Spleen (tissue), 7 donors: Measurements from ENCODE around the gene BIN1.

Experiments
- POLR2AphosphoS5 ChIP-seq, 3 donors: sonication (generic); formaldehyde crosslinking; IDR thresholded peaks; one replicate each; pipeline ENCODE4 v1.5.1; 2017; ENCODE audit warnings: antibody characterized with exemption in 3 of 3
- TF ChIP-seq, protein P1 (sequence below), 11 experiments: fragments of 200-600 bp in 7 of 11; fragments of 450-650 bp in 4 of 11; sonication (generic) in 4 of 11; IDR thresholded peaks in 8 of 11; conservative IDR thresholded peaks in 3 of 11; 1 replicate in 7 of 11; 2 replicates in 4 of 11; pipeline versions ENCODE4 v1.4.0 to v1.8.0; 2016 to 2021; ENCODE audit warnings: antibody characterized with exemption in 11 of 11, inconsistent platforms in 4 of 11, mild to moderate bottlenecking in 1 of 11
- donor health status: DM: no; HTN: no; CAD: no; lungs with moderate emphysema.
- donor health status: DM: no; HTN: no; CAD: no.
- donor health status: DM: no; HTN: no; CAD: no.

DNA sequence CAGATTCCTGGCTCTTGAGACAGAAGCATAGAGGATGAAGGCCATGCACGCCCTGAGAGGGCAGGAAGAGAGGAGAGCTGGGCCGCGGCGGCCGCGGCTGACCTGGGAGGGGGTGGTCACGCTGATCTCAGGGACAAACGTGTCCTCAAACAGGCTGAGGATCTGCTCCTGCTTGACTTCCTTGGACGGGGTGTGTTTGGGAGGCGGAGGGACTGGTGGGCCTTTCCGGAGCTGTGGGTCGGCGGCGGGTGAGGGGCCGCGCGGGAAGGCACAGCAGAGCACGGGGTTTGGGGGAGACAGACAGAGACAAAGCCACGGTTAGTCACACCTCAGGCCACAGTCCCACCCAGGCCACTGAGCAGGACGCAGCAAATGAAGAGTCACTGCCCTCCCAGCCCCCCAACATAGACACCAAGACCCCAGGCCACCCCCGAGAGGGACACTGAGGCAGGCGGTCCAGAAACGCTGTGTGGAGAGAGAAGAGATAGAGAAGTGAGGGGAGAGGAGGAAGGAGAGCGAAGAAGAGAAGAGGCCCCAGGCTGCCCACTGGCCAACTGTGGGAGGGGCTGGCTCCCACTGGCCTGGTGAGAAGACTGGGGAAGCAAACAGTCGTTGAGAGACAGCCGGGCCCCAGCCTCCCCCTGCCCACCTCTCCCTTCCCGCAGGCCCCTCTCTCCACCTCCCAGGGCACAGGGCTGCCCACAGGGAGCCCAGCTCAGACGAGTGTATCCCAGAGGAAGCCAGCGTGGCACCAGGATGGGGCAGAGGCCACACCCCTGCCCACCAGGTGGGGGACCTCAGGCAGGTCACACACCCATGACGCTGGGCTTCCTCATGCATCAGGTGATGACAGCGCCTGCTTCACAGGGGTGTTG, 49.3 kb downstream of the BIN1 start:
- TF ChIP-seq POLR2AphosphoS5 (IDR thresholded peaks at IDR 0.05): no peak
- TF ChIP-seq, protein P1, sequence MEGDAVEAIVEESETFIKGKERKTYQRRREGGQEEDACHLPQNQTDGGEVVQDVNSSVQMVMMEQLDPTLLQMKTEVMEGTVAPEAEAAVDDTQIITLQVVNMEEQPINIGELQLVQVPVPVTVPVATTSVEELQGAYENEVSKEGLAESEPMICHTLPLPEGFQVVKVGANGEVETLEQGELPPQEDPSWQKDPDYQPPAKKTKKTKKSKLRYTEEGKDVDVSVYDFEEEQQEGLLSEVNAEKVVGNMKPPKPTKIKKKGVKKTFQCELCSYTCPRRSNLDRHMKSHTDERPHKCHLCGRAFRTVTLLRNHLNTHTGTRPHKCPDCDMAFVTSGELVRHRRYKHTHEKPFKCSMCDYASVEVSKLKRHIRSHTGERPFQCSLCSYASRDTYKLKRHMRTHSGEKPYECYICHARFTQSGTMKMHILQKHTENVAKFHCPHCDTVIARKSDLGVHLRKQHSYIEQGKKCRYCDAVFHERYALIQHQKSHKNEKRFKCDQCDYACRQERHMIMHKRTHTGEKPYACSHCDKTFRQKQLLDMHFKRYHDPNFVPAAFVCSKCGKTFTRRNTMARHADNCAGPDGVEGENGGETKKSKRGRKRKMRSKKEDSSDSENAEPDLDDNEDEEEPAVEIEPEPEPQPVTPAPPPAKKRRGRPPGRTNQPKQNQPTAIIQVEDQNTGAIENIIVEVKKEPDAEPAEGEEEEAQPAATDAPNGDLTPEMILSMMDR (IDR thresholded peaks at IDR 0.05 in 8 of 11, conservative IDR thresholded peaks at IDR 0.05 in 3 of 11): no peak
